ENCODE measurements around the gene IRF5. TPM values are rescaled to one million over a fixed set of nuclear protein-coding genes. Genes with fewer than 3 reads are reported as not detected.

Gene IRF5
- total RNA-seq, 2 donors from 2014 or later = 0.31 to 0.53 TPM

- Histone ChIP-seq H3K4me1 (ENCODE audit: control insufficient read depth, insufficient read depth, low read length) (peaks cover 4% of the 10 kb centered on the region), H3K9ac (ENCODE audit: extremely low read depth, low read length, poor library complexity, severe bottlenecking) (no peak overlapping the region), H3K4me3 (ENCODE audit: low read length) (peak overlapping the region; percentile 2), H3K27ac (ENCODE audit: low read depth, low read length) (no peak overlapping the region), H3K36me3 (ENCODE audit: control insufficient read depth, insufficient read depth, low read length) (no peaks in the 10 kb centered on the region), H3K27me3 (ENCODE audit: control insufficient read depth, insufficient read depth, low read length, poor library complexity, severe bottlenecking) (peaks cover 11% of the 10 kb centered on the region), H3K9me3 (ENCODE audit: control insufficient read depth, low read length) (no peaks in the 10 kb centered on the region)
- H3K4me3 Mint-ChIP-seq = no peak overlapping the region
- no peaks in the 10 kb centered on the region for H3K9me3 Mint-ChIP-seq
- no peaks in the 10 kb centered on the region for H3K36me3 Mint-ChIP-seq (ENCODE audit: low read depth)
- peaks cover 13% of the 10 kb centered on the region for H3K4me1 Mint-ChIP-seq
- TF ChIP-seq CTCF (conservative IDR thresholded peaks at IDR 0.05) = no peak
- H3K27me3 Mint-ChIP-seq (ENCODE audit: insufficient read depth) = peaks cover 44% of the 10 kb centered on the region
- peak; percentile 43 for DNase-seq
- 70 to 83% methylated on average over 10 to 13 of the region's 13 CpGs for WGBS, 2 experiments (ENCODE audit: insufficient coverage in 1 of 2, insufficient read length in 1 of 2)
- no peak overlapping the region for H3K27ac Mint-ChIP-seq
Observed at GRCh38 chr7:128920913-128921582, 16.7 kb upstream of the IRF5 start.

GRCh38 chr7:128921866-128922440 lies 15.8 kb upstream of the IRF5 start:
- Histone ChIP-seq H3K27me3 (ENCODE audit: control insufficient read depth, insufficient read depth, low read length, poor library complexity, severe bottlenecking) (peaks cover 11% of the 10 kb centered on the region), H3K27ac (ENCODE audit: low read depth, low read length) (no peak overlapping the region), H3K4me3 (ENCODE audit: low read length) (no peak overlapping the region), H3K9me3 (ENCODE audit: control insufficient read depth, low read length) (no peaks in the 10 kb centered on the region), H3K4me1 (ENCODE audit: control insufficient read depth, insufficient read depth, low read length) (peaks cover 4% of the 10 kb centered on the region), H3K36me3 (ENCODE audit: control insufficient read depth, insufficient read depth, low read length) (no peaks in the 10 kb centered on the region), H3K9ac (ENCODE audit: extremely low read depth, low read length, poor library complexity, severe bottlenecking) (no peak overlapping the region)
- DNase-seq = peak; percentile 71
- no peak for TF ChIP-seq CTCF (conservative IDR thresholded peaks at IDR 0.05)
- 77 to 83% methylated on average over 8 to 9 of the region's 9 CpGs for WGBS, 2 experiments (ENCODE audit: insufficient coverage in 1 of 2, insufficient read length in 1 of 2)
- Mint-ChIP-seq H3K4me1 (peaks cover 13% of the 10 kb centered on the region), H3K9me3 (no peaks in the 10 kb centered on the region), H3K27ac (no peak overlapping the region), H3K4me3 (no peak overlapping the region), H3K36me3 (ENCODE audit: low read depth) (no peaks in the 10 kb centered on the region), H3K27me3 (ENCODE audit: insufficient read depth) (peaks cover 35% of the 10 kb centered on the region)

GRCh38 chr7:128922496-128923410 lies 15.0 kb upstream of the IRF5 start:
- Mint-ChIP-seq H3K4me1 (peaks cover 13% of the 10 kb centered on the region), H3K27me3 (ENCODE audit: insufficient read depth) (peaks cover 27% of the 10 kb centered on the region), H3K9me3 (no peaks in the 10 kb centered on the region), H3K27ac (no peak overlapping the region), H3K4me3 (no peak overlapping the region), H3K36me3 (ENCODE audit: low read depth) (no peaks in the 10 kb centered on the region)
- Histone ChIP-seq H3K27ac (ENCODE audit: low read depth, low read length) (no peak overlapping the region), H3K36me3 (ENCODE audit: control insufficient read depth, insufficient read depth, low read length) (no peaks in the 10 kb centered on the region), H3K4me1 (ENCODE audit: control insufficient read depth, insufficient read depth, low read length) (peaks cover 4% of the 10 kb centered on the region), H3K27me3 (ENCODE audit: control insufficient read depth, insufficient read depth, low read length, poor library complexity, severe bottlenecking) (peaks cover 11% of the 10 kb centered on the region), H3K4me3 (ENCODE audit: low read length) (no peak overlapping the region), H3K9me3 (ENCODE audit: control insufficient read depth, low read length) (no peaks in the 10 kb centered on the region), H3K9ac (ENCODE audit: extremely low read depth, low read length, poor library complexity, severe bottlenecking) (no peak overlapping the region)
- WGBS, 2 experiments (ENCODE audit: insufficient coverage in 1 of 2, insufficient read length in 1 of 2) = 90% methylated on average over 13 to 16 of the region's 16 CpGs
- peak; percentile 47 for DNase-seq
- TF ChIP-seq CTCF (conservative IDR thresholded peaks at IDR 0.05) = no peak

All from endodermal cell (in vitro differentiated cells).